ENCODE data around the gene TMEM178B. TPM values are rescaled to one million over a fixed set of nuclear protein-coding genes. Genes with fewer than 3 reads are reported as not detected.

Gene TMEM178B
- polyA plus RNA-seq, 3 donors from 2014 or later: not detected

GRCh38 chr7:141265668-141266067 is 191.8 kb downstream of the TMEM178B start:
- H3K36me3 Mint-ChIP-seq: no peaks in the 10 kb centered on the region
- DNase-seq: no peak
- no peak overlapping the region for H3K27ac Mint-ChIP-seq
- H3K4me1 Mint-ChIP-seq: no peaks in the 10 kb centered on the region
- no peaks in the 10 kb centered on the region for H3K9me3 Mint-ChIP-seq
- H3K4me3 Mint-ChIP-seq: no peak overlapping the region
- peaks cover 0 to 16% (median 2%) of the 10 kb centered on the region in 3 donors for H3K27me3 Mint-ChIP-seq (ENCODE audit: low read depth in 3 of 3)

GRCh38 chr7:141268614-141269013 is 194.8 kb downstream of the TMEM178B start:
- Mint-ChIP-seq H3K9me3 (no peaks in the 10 kb centered on the region), H3K4me1 (no peaks in the 10 kb centered on the region), H3K36me3 (no peaks in the 10 kb centered on the region), H3K27ac (no peak overlapping the region), H3K27me3 (ENCODE audit: low read depth in 3 of 3) (peaks cover 0 to 10% (median 0%) of the 10 kb centered on the region in 3 donors), H3K4me3 (no peak overlapping the region)
- DNase-seq: no peak

GRCh38 chr7:141271451-141271850 is 197.6 kb downstream of the TMEM178B start:
- Mint-ChIP-seq H3K9me3 (no peaks in the 10 kb centered on the region), H3K36me3 (no peaks in the 10 kb centered on the region), H3K27ac (no peak overlapping the region), H3K4me1 (no peaks in the 10 kb centered on the region), H3K27me3 (ENCODE audit: low read depth in 3 of 3) (peaks cover 2 to 5% (median 4%) of the 10 kb centered on the region in 3 donors), H3K4me3 (no peak overlapping the region)
- no peak for DNase-seq

- no peaks in the 10 kb centered on the region for H3K36me3 Mint-ChIP-seq
- no peaks in the 10 kb centered on the region for H3K9me3 Mint-ChIP-seq
- no peak overlapping the region for H3K4me3 Mint-ChIP-seq
- peaks cover under 1 to 4% (median 2%) of the 10 kb centered on the region in 3 donors for H3K27me3 Mint-ChIP-seq (ENCODE audit: low read depth in 3 of 3)
- no peak for DNase-seq
- no peak overlapping the region for H3K27ac Mint-ChIP-seq
- no peaks in the 10 kb centered on the region for H3K4me1 Mint-ChIP-seq
Observed at GRCh38 chr7:141272417-141272816, 198.6 kb downstream of the TMEM178B start.

- H3K4me3 Mint-ChIP-seq: no peak overlapping the region
- H3K36me3 Mint-ChIP-seq: no peaks in the 10 kb centered on the region
- no peak for DNase-seq
- H3K27me3 Mint-ChIP-seq (ENCODE audit: low read depth in 3 of 3): peaks cover 0 to 5% (median 2%) of the 10 kb centered on the region in 3 donors
- no peak overlapping the region for H3K27ac Mint-ChIP-seq
- no peaks in the 10 kb centered on the region for H3K4me1 Mint-ChIP-seq
- H3K9me3 Mint-ChIP-seq: no peaks in the 10 kb centered on the region
Observed at GRCh38 chr7:141275350-141275749, 201.5 kb downstream of the TMEM178B start.

- Mint-ChIP-seq H3K9me3 (no peaks in the 10 kb centered on the region), H3K27me3 (ENCODE audit: low read depth in 3 of 3) (peaks cover 0 to 5% (median 2%) of the 10 kb centered on the region in 3 donors), H3K27ac (no peak overlapping the region), H3K4me1 (no peaks in the 10 kb centered on the region), H3K4me3 (no peak overlapping the region), H3K36me3 (no peaks in the 10 kb centered on the region)
- no peak for DNase-seq
Observed at GRCh38 chr7:141276031-141276430, 202.2 kb downstream of the TMEM178B start.

GRCh38 chr7:141280100-141280499 is 206.2 kb downstream of the TMEM178B start:
- no peak overlapping the region for H3K4me3 Mint-ChIP-seq
- H3K27me3 Mint-ChIP-seq (ENCODE audit: low read depth in 3 of 3): peaks cover 3 to 4% (median 4%) of the 10 kb centered on the region in 3 donors
- H3K4me1 Mint-ChIP-seq: peaks cover 4 to 17% of the 10 kb centered on the region in 2 donors
- H3K36me3 Mint-ChIP-seq: no peaks in the 10 kb centered on the region
- no peaks in the 10 kb centered on the region for H3K9me3 Mint-ChIP-seq
- H3K27ac Mint-ChIP-seq: no peak overlapping the region
- no peak for DNase-seq

GRCh38 chr7:141281311-141281710 is 207.4 kb downstream of the TMEM178B start:
- no peak overlapping the region for H3K4me3 Mint-ChIP-seq
- peaks cover 4 to 17% of the 10 kb centered on the region in 2 donors for H3K4me1 Mint-ChIP-seq
- DNase-seq: no peak
- H3K27ac Mint-ChIP-seq: no peak overlapping the region
- H3K36me3 Mint-ChIP-seq: no peaks in the 10 kb centered on the region
- no peaks in the 10 kb centered on the region for H3K9me3 Mint-ChIP-seq
- peaks cover 3 to 6% (median 3%) of the 10 kb centered on the region in 3 donors for H3K27me3 Mint-ChIP-seq (ENCODE audit: low read depth in 3 of 3)

GRCh38 chr7:141286522-141286921 is 212.7 kb downstream of the TMEM178B start:
- no peaks in the 10 kb centered on the region for H3K9me3 Mint-ChIP-seq
- peaks cover 3 to 6% (median 6%) of the 10 kb centered on the region in 3 donors for H3K27me3 Mint-ChIP-seq (ENCODE audit: low read depth in 3 of 3)
- no peak overlapping the region for H3K4me3 Mint-ChIP-seq
- H3K27ac Mint-ChIP-seq: no peak overlapping the region
- H3K4me1 Mint-ChIP-seq: peaks cover 4 to 23% of the 10 kb centered on the region in 2 donors
- H3K36me3 Mint-ChIP-seq: no peaks in the 10 kb centered on the region
- no peak for DNase-seq

GRCh38 chr7:141287936-141288335 is 214.1 kb downstream of the TMEM178B start:
- H3K27ac Mint-ChIP-seq: no peak overlapping the region
- H3K36me3 Mint-ChIP-seq: no peaks in the 10 kb centered on the region
- peaks cover 4 to 24% of the 10 kb centered on the region in 2 donors for H3K4me1 Mint-ChIP-seq
- peaks cover 4 to 7% (median 6%) of the 10 kb centered on the region in 3 donors for H3K27me3 Mint-ChIP-seq (ENCODE audit: low read depth in 3 of 3)
- H3K4me3 Mint-ChIP-seq: no peak overlapping the region
- DNase-seq: no peak
- H3K9me3 Mint-ChIP-seq: no peaks in the 10 kb centered on the region

GRCh38 chr7:141288626-141289025 is 214.8 kb downstream of the TMEM178B start:
- peaks cover 4 to 7% (median 6%) of the 10 kb centered on the region in 3 donors for H3K27me3 Mint-ChIP-seq (ENCODE audit: low read depth in 3 of 3)

GRCh38 chr7:141290365-141290764 is 216.5 kb downstream of the TMEM178B start:
- Mint-ChIP-seq H3K27ac (no peak overlapping the region), H3K27me3 (ENCODE audit: low read depth in 3 of 3) (peaks cover 4 to 6% (median 6%) of the 10 kb centered on the region in 3 donors), H3K9me3 (no peaks in the 10 kb centered on the region), H3K4me3 (no peak overlapping the region), H3K4me1 (peaks cover 0 to 7% of the 10 kb centered on the region in 2 donors), H3K36me3 (no peaks in the 10 kb centered on the region)
- no peak for DNase-seq

More at GRCh38 chr7:141288626-141289025, 214.8 kb downstream of the TMEM178B start:
- DNase-seq: no peak
- H3K4me1 Mint-ChIP-seq: peaks cover 0 to 18% of the 10 kb centered on the region in 2 donors
- H3K4me3 Mint-ChIP-seq: no peak overlapping the region
- H3K9me3 Mint-ChIP-seq: no peaks in the 10 kb centered on the region
- no peaks in the 10 kb centered on the region for H3K36me3 Mint-ChIP-seq
- no peak overlapping the region for H3K27ac Mint-ChIP-seq

- H3K36me3 Mint-ChIP-seq: no peaks in the 10 kb centered on the region
- no peaks in the 10 kb centered on the region for H3K9me3 Mint-ChIP-seq
- no peak for DNase-seq
- H3K27ac Mint-ChIP-seq: no peak overlapping the region
- H3K4me3 Mint-ChIP-seq: no peak overlapping the region
- peaks cover 0 to 7% of the 10 kb centered on the region in 2 donors for H3K4me1 Mint-ChIP-seq
- peaks cover 4 to 8% (median 6%) of the 10 kb centered on the region in 3 donors for H3K27me3 Mint-ChIP-seq (ENCODE audit: low read depth in 3 of 3)
Observed at GRCh38 chr7:141290973-141291372, 217.1 kb downstream of the TMEM178B start.

GRCh38 chr7:141291541-141291940 is 217.7 kb downstream of the TMEM178B start:
- no peak overlapping the region for H3K27ac Mint-ChIP-seq
- no peak for DNase-seq
- H3K4me3 Mint-ChIP-seq: no peak overlapping the region
- peaks cover 0 to 7% of the 10 kb centered on the region in 2 donors for H3K4me1 Mint-ChIP-seq
- no peaks in the 10 kb centered on the region for H3K9me3 Mint-ChIP-seq
- no peaks in the 10 kb centered on the region for H3K36me3 Mint-ChIP-seq
- peaks cover 4 to 8% (median 6%) of the 10 kb centered on the region in 3 donors for H3K27me3 Mint-ChIP-seq (ENCODE audit: low read depth in 3 of 3)

- no peaks in the 10 kb centered on the region for H3K9me3 Mint-ChIP-seq
- no peak overlapping the region for H3K27ac Mint-ChIP-seq
- H3K27me3 Mint-ChIP-seq (ENCODE audit: low read depth in 3 of 3): peaks cover 0 to 8% (median 3%) of the 10 kb centered on the region in 3 donors
- H3K4me1 Mint-ChIP-seq: peaks cover 0 to 7% of the 10 kb centered on the region in 2 donors
- no peak for DNase-seq
- no peak overlapping the region for H3K4me3 Mint-ChIP-seq
- no peaks in the 10 kb centered on the region for H3K36me3 Mint-ChIP-seq
Observed at GRCh38 chr7:141294143-141294829, 220.4 kb downstream of the TMEM178B start.

Measured in immature natural killer cell (primary cell).